Esophagus muscularis mucosa (tissue), 4 donors: Measurements from ENCODE around the gene CCDC167. TPM values are rescaled to one million over a fixed set of nuclear protein-coding genes. Genes with fewer than 3 reads are reported as not detected.

Experiments used
- DNase-seq: peaks from one replicate; pipeline ENCODE4 v3.0.0-alpha.2; 2017; ENCODE audit errors: extremely low spot score
- H3K27ac ChIP-seq, 4 donors: fragments of 200-600 bp; sonication (generic); replicated peaks in 1 of 4; 1 replicate in 3 of 4; 2 replicates in 1 of 4; pipeline ENCODE4 v1.5.1; 2016 to 2019; ENCODE audit warnings: mild to moderate bottlenecking in 1 of 4
- H3K27me3 ChIP-seq, 4 donors: fragments of 200-600 bp; sonication (generic); one replicate each; pipeline versions ENCODE4 v1.5.1 to v1.6.0; 2016 to 2019
- H3K36me3 ChIP-seq, 4 donors: fragments of 200-600 bp; sonication (generic); one replicate each; pipeline ENCODE4 v1.5.1; 2016 to 2019
- H3K4me1 ChIP-seq, 4 donors: fragments of 200-600 bp; sonication (generic); one replicate each; pipeline ENCODE4 v1.5.1; 2016 to 2019
- H3K4me3 ChIP-seq, 4 donors: fragments of 200-600 bp; sonication (generic); 1 replicate in 2 of 4; 2 replicates in 2 of 4; pipeline ENCODE4 v1.5.1; 2016 to 2019; ENCODE audit warnings: mild to moderate bottlenecking in 4 of 4, moderate library complexity in 1 of 4
- H3K9me3 ChIP-seq, 4 donors: fragments of 200-600 bp; sonication (generic); 1 replicate in 3 of 4; 2 replicates in 1 of 4; pipeline ENCODE4 v1.5.1; 2016 to 2019
- EP300 ChIP-seq: sonication (generic); formaldehyde crosslinking; IDR thresholded peaks from one replicate; pipeline ENCODE4 v1.6.1; 2017; ENCODE audit warnings: antibody characterized with exemption
- POLR2A ChIP-seq: fragments of 450-650 bp; IDR thresholded peaks from one replicate; pipeline ENCODE4 v1.6.1; 2017; ENCODE audit warnings: antibody characterized with exemption, moderate library complexity, mild to moderate bottlenecking, low read depth
- POLR2AphosphoS5 ChIP-seq, 2 donors: sonication (generic); formaldehyde crosslinking; IDR thresholded peaks; one replicate each; pipeline ENCODE4 v1.6.1; 2017; ENCODE audit warnings: antibody characterized with exemption in 2 of 2
- WGBS: methylation state at CpG from one replicate; pipeline ENCODE4 v1.1.5; 2018; 5-methylcytosine and 5-hydroxymethylcytosine counted together
- intact Hi-C: fragments of 100-400 bp; cut with DNase I; formaldehyde crosslinking; loops from one replicate; pipeline ENCODE4 v1.15.1; 2023
- total RNA-seq, 4 donors: library from RNA; depleted of rRNA; stranded (reverse); fragments of >200 nt; gene quantifications; one replicate each; pipeline versions ENCODE4 v1.1.0 to v1.2.1, GENCODE V29; 2016
- TF ChIP-seq, protein P1 (sequence below), 3 experiments: fragments of 200-600 bp in 2 of 3; fragments of 450-650 bp in 1 of 3; sonication (generic) in 2 of 3; IDR thresholded peaks; one replicate each; pipeline ENCODE4 v1.5.1; 2017 to 2019; ENCODE audit warnings: antibody characterized with exemption in 3 of 3, mild to moderate bottlenecking in 2 of 3, moderate library complexity in 1 of 3

The CCDC167 gene
- total RNA-seq, 4 donors from 2014 or later: 11.1 to 19.1 (median 16.3) TPM

DNA sequence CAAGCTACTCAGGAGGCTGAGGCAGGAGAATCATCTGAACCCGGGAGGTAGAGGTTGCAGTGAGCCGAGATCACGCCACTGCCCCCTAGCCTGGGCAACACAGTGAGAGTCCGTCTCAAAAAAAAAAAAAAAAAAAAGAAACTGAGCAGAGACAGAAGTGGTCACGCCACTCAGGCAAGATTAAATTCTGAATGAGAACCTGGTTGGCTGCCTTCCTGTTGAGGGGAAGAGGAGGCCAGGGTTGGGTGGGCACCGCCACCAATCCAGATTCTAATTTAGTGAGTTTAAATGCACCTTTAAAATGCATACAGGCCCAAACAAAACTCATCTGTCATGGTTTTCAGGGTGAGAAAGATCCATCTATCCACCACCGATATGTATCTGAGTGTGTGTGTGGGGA lies 23.7 kb upstream of the CCDC167 start:
- peaks cover 0 to 57% (median 0%) of the 10 kb centered on the region in 4 donors for H3K27me3 ChIP-seq
- no peak for TF ChIP-seq POLR2A
- no peak for TF ChIP-seq POLR2AphosphoS5 (IDR thresholded peaks at IDR 0.05)
- no peak for TF ChIP-seq EP300
- TF ChIP-seq, protein P1, sequence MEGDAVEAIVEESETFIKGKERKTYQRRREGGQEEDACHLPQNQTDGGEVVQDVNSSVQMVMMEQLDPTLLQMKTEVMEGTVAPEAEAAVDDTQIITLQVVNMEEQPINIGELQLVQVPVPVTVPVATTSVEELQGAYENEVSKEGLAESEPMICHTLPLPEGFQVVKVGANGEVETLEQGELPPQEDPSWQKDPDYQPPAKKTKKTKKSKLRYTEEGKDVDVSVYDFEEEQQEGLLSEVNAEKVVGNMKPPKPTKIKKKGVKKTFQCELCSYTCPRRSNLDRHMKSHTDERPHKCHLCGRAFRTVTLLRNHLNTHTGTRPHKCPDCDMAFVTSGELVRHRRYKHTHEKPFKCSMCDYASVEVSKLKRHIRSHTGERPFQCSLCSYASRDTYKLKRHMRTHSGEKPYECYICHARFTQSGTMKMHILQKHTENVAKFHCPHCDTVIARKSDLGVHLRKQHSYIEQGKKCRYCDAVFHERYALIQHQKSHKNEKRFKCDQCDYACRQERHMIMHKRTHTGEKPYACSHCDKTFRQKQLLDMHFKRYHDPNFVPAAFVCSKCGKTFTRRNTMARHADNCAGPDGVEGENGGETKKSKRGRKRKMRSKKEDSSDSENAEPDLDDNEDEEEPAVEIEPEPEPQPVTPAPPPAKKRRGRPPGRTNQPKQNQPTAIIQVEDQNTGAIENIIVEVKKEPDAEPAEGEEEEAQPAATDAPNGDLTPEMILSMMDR (IDR thresholded peaks at IDR 0.05): no peak
- no peaks in the 10 kb centered on the region for H3K36me3 ChIP-seq
- no peaks in the 10 kb centered on the region for H3K4me1 ChIP-seq
- H3K9me3 ChIP-seq: no peaks in the 10 kb centered on the region
- intact Hi-C loops: no loop called here
- no peak overlapping the region for H3K4me3 ChIP-seq
- no peak overlapping the region for H3K27ac ChIP-seq
- no peak for DNase-seq
- WGBS: 66% methylated on average over 7 of the region's 7 CpGs

DNA sequence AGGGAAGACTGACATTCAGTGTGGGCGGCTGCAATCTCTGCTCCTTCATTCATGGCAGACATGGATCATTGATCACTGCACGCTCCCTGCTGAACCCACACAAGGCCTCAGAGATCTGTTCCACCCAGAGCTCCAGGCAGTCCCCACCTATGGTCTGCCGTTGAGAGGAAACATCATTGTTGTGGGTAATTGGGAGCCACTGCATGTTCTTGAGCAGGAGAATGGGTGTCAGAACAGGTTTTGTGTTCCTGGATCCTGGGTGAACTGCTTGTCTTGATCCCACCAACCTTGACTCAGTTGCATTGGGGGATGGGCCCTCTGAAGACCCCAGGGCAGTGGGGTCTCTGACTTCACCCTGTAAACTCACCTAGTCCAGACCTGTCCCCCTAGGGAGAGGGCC lies 23.1 kb upstream of the CCDC167 start:
- intact Hi-C loops: no loop called here
- TF ChIP-seq POLR2AphosphoS5 (IDR thresholded peaks at IDR 0.05) (no peak), EP300 (no peak), POLR2A (no peak)
- TF ChIP-seq, protein P1 (IDR thresholded peaks at IDR 0.05): no peak

DNA sequence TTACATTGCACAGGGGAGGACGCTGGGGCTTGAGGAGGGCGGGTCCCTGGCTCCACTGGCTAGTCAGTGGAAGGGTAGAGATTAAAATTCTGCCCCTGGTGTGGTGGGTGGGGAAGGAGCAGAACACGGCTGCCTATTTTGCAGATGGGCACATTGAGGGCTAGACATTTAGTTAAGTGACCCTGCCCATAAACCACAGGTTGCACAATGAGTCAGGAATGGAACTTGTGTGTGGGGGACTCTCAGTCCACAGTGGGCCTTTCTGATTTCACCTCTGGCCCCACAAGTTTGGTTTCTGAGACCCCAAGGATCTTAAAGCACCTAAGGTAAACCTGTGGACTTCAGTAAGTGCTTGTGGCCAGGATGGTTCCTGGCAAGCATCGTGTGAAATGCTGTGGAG lies 22.0 kb upstream of the CCDC167 start:
- TF ChIP-seq POLR2A (no peak), EP300 (no peak), POLR2AphosphoS5 (IDR thresholded peaks at IDR 0.05) (no peak)
- TF ChIP-seq, protein P1 (IDR thresholded peaks at IDR 0.05): no peak
- Histone ChIP-seq H3K27ac (no peak overlapping the region), H3K27me3 (peaks cover 0 to 40% (median 0%) of the 10 kb centered on the region in 4 donors), H3K4me1 (peaks cover 0 to 2% (median 0%) of the 10 kb centered on the region in 4 donors), H3K4me3 (no peak overlapping the region), H3K9me3 (no peaks in the 10 kb centered on the region), H3K36me3 (no peaks in the 10 kb centered on the region)
- 67% methylated on average over 4 of the region's 4 CpGs for WGBS
- DNase-seq: no peak
- intact Hi-C loops: no loop called here

More for the DNA sequence above, 23.1 kb upstream of the CCDC167 start:
- WGBS: 74% methylated on average over 3 of the region's 3 CpGs
- Histone ChIP-seq H3K27ac (no peak overlapping the region), H3K9me3 (no peaks in the 10 kb centered on the region), H3K4me3 (no peak overlapping the region), H3K36me3 (no peaks in the 10 kb centered on the region), H3K4me1 (no peaks in the 10 kb centered on the region), H3K27me3 (peaks cover 0 to 51% (median 0%) of the 10 kb centered on the region in 4 donors)
- no peak for DNase-seq

- no peak overlapping the region for H3K4me3 ChIP-seq
- intact Hi-C loops: no loop called here
- H3K9me3 ChIP-seq: no peaks in the 10 kb centered on the region
- no peak overlapping the region for H3K27ac ChIP-seq
- TF ChIP-seq EP300: no peak
- TF ChIP-seq POLR2A: no peak
- TF ChIP-seq, protein P1 (IDR thresholded peaks at IDR 0.05): no peak
- TF ChIP-seq POLR2AphosphoS5 (IDR thresholded peaks at IDR 0.05): no peak
- 65% methylated on average over 6 of the region's 6 CpGs for WGBS
- peaks cover 0 to 32% (median 0%) of the 10 kb centered on the region in 4 donors for H3K27me3 ChIP-seq
- DNase-seq: no peak
- H3K36me3 ChIP-seq: no peaks in the 10 kb centered on the region
- H3K4me1 ChIP-seq: peaks cover 2 to 10% (median 6%) of the 10 kb centered on the region in 4 donors
Measured at GRCh38 chr6:37520926-37521325, 21.2 kb upstream of the CCDC167 start.

DNA sequence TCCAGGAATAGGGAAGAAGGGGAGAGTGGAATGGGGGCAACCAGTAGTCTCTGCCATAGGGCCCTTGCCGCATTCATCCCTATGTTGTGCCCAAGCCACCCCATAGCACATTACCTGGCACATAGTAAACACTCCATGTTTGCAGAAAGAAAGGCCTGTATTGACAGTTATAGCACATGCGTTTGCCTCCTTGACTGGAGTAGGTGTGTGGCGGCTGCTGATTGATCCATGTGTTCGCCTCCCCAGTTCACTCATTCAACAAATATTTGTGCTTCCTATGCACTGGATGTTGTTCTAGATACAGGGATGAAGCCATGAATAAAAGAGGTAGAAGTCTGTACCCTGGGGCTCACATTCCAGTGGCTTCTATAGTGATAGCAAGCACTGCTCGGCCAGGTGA lies 19.8 kb upstream of the CCDC167 start:
- intact Hi-C loops: no loop called here
- H3K36me3 ChIP-seq: no peaks in the 10 kb centered on the region

More for the DNA sequence above, 19.8 kb upstream of the CCDC167 start:
- no peak overlapping the region for H3K4me3 ChIP-seq
- no peak for DNase-seq
- no peak overlapping the region for H3K27ac ChIP-seq
- no peak for TF ChIP-seq EP300
- peaks cover 0 to 27% (median 0%) of the 10 kb centered on the region in 4 donors for H3K27me3 ChIP-seq
- no peaks in the 10 kb centered on the region for H3K9me3 ChIP-seq
- 97% methylated on average over 5 of the region's 5 CpGs for WGBS
- peaks cover 6 to 15% (median 11%) of the 10 kb centered on the region in 4 donors for H3K4me1 ChIP-seq
